Activated naive CD4-positive, alpha-beta T cell treated with anti-CD3 and anti-CD28 coated beads, Interleukin-2, amount 10 ng/mL, durations not matched to agents 7 days and 5 days (primary cell): Measurements from ENCODE around the gene CERS3.

Experiments used
- CTCF ChIA-PET: fragments of 350-600 bp; sonication (Branson Sonifier 250); formaldehyde crosslinking; loops from one replicate; lab custom pipeline; 2021; ENCODE audit warnings: antibody characterized with exemption; lab: Charles Lee
- DNase-seq: peaks from one replicate; pipeline ENCODE4 v3.0.0-alpha.2; 2020
- H3K27ac Mint-ChIP-seq: one replicate; pipeline ENCODE4 v1.8.0; 2021; ENCODE audit warnings: mild to moderate bottlenecking, moderate library complexity, mixed read lengths
- H3K27me3 Mint-ChIP-seq: one replicate; pipeline ENCODE4 v1.8.0; 2021; ENCODE audit warnings: mild to moderate bottlenecking, mixed read lengths
- H3K36me3 Mint-ChIP-seq: one replicate; pipeline ENCODE4 v1.8.0; 2021; ENCODE audit warnings: mixed read lengths
- H3K4me1 Mint-ChIP-seq: one replicate; pipeline ENCODE4 v1.8.0; 2021; ENCODE audit warnings: mixed read lengths
- H3K4me3 Mint-ChIP-seq: one replicate; pipeline ENCODE4 v1.8.0; 2021; ENCODE audit warnings: mild to moderate bottlenecking, moderate library complexity, mixed read lengths
- H3K9me3 Mint-ChIP-seq: one replicate; pipeline ENCODE4 v1.8.0; 2021; ENCODE audit warnings: mixed read lengths

Gene CERS3

DNA sequence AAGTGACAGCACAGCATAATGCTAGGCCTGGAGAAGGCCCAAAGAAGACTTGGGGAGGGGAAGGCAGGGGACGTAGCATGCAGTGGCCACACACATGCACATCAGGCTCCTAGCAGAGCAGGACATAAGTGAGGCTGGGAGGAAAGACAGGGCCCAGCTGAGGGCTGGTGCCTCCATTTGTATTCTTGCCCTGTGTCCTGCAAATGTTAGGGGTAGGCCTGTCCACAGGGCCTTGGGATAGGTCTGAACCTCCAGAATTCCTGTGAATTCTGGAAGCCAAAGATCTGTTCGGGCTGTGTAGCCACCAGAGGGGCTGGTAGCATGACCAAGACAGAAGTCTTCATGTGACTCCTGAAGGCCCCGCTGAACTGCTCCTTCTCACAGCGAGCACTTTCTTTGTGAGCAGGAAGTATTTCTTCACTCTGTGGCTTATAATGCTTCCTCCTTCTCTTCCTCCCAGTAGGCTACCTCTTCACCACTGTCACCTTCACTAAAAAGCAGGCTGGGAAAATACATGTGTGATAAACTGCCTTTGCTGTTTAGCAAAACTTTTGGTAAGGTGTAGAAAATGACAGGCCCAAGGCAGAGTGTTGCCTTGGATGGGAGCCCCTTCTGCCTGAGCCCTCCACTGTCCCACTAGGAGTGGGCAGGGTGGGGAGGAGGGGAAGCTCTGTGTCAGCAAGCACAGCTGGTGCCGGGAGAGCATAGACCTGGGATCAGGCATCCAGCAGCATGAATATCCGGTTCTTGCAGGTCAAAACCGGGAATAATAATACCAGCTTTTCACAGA lies 8.4 kb downstream of the CERS3 start:
- CTCF ChIA-PET: interaction anchor here (1.2 to 1.6 kb wide), 2 partner anchors 52 to 169 kb away, joined by 3 to 5 read pairs; no protein-coding TSS in a partner anchor

GRCh38 chr15:100517846-100518245 lies 10.9 kb downstream of the CERS3 start:
- Mint-ChIP-seq H3K27ac (no peak overlapping the region), H3K9me3 (peaks cover 4% of the 10 kb centered on the region), H3K4me3 (no peak overlapping the region), H3K27me3 (peaks cover 9% of the 10 kb centered on the region), H3K4me1 (peaks cover 25% of the 10 kb centered on the region), H3K36me3 (no peaks in the 10 kb centered on the region)
- no peak for DNase-seq
- CTCF ChIA-PET: no interaction called here

More for the DNA sequence above, 8.4 kb downstream of the CERS3 start:
- H3K27ac Mint-ChIP-seq: peak overlapping the region; percentile 60
- H3K27me3 Mint-ChIP-seq: no peaks in the 10 kb centered on the region
- H3K9me3 Mint-ChIP-seq: peaks cover 8% of the 10 kb centered on the region
- peak; percentile 30 for DNase-seq
- peaks cover 2% of the 10 kb centered on the region for H3K36me3 Mint-ChIP-seq
- H3K4me1 Mint-ChIP-seq: peaks cover 23% of the 10 kb centered on the region
- no peak overlapping the region for H3K4me3 Mint-ChIP-seq

GRCh38 chr15:100516643-100517512 lies 11.9 kb downstream of the CERS3 start:
- Mint-ChIP-seq H3K36me3 (no peaks in the 10 kb centered on the region), H3K4me3 (no peak overlapping the region), H3K27me3 (peaks cover 15% of the 10 kb centered on the region), H3K4me1 (peaks cover 25% of the 10 kb centered on the region), H3K9me3 (no peaks in the 10 kb centered on the region), H3K27ac (no peak overlapping the region)
- CTCF ChIA-PET: no interaction called here
- DNase-seq: no peak

DNA sequence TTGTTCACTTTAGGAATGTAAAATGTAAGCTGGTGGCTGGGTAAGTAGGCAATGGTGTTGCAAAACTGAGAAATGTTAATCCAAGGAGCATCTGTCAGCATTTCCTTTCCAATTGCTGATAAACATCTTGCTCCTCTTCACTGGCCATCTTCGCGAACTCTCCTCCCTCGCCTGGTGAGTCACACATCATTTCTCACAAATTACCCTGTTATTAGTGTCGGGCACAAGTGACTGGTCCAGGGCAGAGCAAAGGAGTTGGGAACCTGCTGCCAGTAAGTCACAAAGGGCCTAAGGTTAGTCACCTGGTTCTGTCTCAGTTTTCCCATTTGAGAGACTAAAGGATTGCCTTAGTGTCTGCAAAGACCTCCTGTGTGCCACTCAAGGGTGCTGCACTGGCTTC lies 13.0 kb downstream of the CERS3 start:
- CTCF ChIA-PET: no interaction called here
- Mint-ChIP-seq H3K36me3 (no peaks in the 10 kb centered on the region), H3K4me3 (no peak overlapping the region), H3K27me3 (peaks cover 18% of the 10 kb centered on the region), H3K9me3 (no peaks in the 10 kb centered on the region), H3K4me1 (peaks cover 18% of the 10 kb centered on the region), H3K27ac (no peak overlapping the region)
- DNase-seq: no peak

DNA sequence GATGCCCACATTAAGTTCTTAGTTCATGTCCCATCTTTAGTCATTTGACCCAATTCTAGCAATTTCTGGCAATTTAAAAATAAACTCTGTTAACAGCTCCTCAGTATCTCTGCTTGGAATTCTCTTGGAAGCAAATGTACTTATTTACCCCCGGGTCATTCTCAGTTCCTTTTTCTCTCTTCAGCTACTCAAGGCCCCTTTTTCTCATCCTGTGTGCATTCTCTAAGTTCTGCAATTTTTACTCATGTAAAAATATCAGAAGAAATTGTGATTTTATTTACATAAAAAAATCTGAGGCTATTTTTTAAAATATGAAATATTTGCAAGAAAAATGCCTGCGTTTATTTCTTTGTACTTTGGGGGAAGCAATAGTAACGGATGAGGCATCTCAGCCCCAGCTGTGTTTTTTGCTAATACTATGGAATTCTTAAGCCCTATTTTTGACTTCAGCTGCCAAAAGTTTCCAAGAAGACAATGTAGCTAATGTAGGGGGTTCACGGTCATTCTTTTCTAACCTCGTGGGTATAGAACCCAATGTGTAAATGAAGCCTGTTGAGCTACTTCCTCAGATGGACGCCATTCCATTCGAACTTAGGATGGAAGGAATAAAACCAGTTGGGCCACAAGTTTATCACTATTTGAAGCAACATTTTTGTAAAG lies 20.0 kb downstream of the CERS3 start:
- Mint-ChIP-seq H3K36me3 (no peaks in the 10 kb centered on the region), H3K27ac (no peak overlapping the region), H3K27me3 (peaks cover 26% of the 10 kb centered on the region), H3K4me1 (peaks cover 1% of the 10 kb centered on the region), H3K9me3 (no peaks in the 10 kb centered on the region), H3K4me3 (no peak overlapping the region)
- no peak for DNase-seq
- CTCF ChIA-PET: no interaction called here

DNA sequence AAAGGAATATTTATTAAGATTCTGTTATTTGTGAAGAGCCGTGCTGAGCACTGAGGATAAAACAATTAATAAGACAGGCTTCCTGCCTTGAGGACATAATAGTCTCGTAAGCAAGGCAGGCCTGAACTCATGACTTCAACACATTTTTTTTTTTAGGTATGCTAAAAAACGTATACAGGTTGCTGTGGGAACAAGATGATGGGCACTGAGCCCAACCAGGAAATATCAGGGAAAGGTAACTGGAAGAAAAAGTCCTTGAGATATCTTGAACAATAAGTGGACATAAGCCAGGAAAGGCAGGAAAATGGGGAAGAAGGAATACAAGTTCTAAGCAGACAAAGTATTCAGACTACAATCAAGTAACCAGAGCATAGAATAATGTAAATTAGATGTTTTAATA lies 26.1 kb downstream of the CERS3 start:
- no peaks in the 10 kb centered on the region for H3K9me3 Mint-ChIP-seq
- CTCF ChIA-PET: no interaction called here
- no peak for DNase-seq
- H3K4me1 Mint-ChIP-seq: no peaks in the 10 kb centered on the region
- H3K4me3 Mint-ChIP-seq: no peak overlapping the region
- H3K27me3 Mint-ChIP-seq: peaks cover 11% of the 10 kb centered on the region
- no peak overlapping the region for H3K27ac Mint-ChIP-seq
- no peaks in the 10 kb centered on the region for H3K36me3 Mint-ChIP-seq

DNA sequence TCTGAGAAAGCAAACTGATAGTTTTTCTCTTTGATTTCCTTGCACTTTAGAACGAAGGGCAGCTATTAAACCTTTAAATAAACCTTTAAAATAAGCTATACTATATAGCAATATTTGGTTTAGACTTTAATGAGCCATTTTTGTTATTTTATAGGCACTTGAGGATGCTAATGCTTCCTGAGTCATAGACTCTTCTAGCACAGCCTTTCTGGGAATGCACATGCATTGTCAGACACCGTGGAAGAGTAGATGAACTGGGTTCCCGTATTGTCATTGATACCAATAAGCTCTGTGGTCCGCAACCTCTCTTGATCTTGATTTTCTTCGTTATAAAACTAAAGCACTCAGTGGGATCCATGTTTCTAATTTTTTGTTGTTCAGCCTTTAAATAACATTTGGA lies 27.6 kb downstream of the CERS3 start:
- CTCF ChIA-PET: interaction anchor here (1.3 kb wide), 1 partner anchor 151 kb away, joined by 3 read pairs; no protein-coding TSS in a partner anchor
- Mint-ChIP-seq H3K9me3 (no peaks in the 10 kb centered on the region), H3K27ac (no peak overlapping the region), H3K4me3 (no peak overlapping the region), H3K36me3 (no peaks in the 10 kb centered on the region), H3K4me1 (no peaks in the 10 kb centered on the region), H3K27me3 (peaks cover 8% of the 10 kb centered on the region)
- DNase-seq: no peak

DNA sequence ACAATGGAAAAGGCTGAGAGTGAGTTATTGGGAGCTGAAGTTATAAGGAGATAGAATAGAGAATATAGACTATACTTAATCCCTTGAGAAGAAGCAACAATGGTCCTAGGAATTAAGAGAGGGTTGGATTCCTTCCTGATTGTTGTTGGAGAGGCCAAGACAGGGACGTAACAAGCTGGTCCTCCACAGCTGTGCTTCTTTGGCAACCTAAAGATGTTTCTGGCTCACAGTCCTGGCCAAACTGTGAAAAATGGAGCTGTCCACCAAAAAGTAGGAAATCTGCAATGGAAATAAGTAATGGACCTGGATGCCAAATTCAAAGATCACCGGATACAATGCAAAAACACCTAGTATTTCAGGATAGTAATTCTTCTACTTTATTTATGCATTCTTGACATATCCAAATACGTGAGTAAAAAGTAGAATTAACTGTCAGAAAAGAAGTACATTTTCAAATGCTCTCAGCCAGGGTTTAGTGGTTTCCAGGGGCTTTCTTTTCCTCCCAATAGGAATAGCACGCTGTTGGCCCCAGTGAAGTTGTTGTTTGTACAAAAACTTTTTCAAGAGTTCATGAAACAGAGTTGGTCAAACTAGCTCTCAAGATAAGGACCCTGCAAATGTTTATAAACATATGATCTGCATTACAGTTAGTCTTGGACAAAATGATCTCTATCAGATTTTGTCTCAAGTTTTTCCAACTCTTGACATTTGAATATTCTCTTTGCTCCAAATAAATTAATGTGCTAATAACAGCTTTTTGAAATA lies 28.3 kb downstream of the CERS3 start:
- Mint-ChIP-seq H3K4me3 (no peak overlapping the region), H3K27me3 (peaks cover 8% of the 10 kb centered on the region), H3K36me3 (no peaks in the 10 kb centered on the region), H3K27ac (no peak overlapping the region), H3K9me3 (no peaks in the 10 kb centered on the region), H3K4me1 (no peaks in the 10 kb centered on the region)
- CTCF ChIA-PET: interaction anchor here (1.3 kb wide), 1 partner anchor 150 kb away, joined by 3 read pairs; no protein-coding TSS in a partner anchor
- no peak for DNase-seq

DNA sequence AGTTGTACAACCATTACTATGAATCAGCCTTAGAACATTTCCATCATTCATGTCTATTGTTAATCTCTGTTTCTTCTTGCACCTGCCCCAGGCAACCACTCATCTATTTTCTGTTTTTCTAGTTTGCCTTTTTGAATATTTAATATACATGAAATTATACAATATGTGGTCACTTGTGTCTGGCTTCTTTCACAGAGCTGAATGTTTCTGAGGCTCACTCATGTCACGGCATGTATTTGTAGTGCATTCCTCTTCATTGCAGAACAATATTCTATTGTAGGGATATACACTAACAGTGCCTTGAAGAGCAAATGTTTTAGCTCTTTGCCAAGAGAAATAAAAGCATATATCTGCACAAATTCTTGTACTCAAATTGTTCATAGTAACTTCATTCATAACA lies 32.9 kb downstream of the CERS3 start:
- Mint-ChIP-seq H3K9me3 (no peaks in the 10 kb centered on the region), H3K36me3 (no peaks in the 10 kb centered on the region), H3K27ac (no peak overlapping the region), H3K27me3 (peaks cover 6% of the 10 kb centered on the region), H3K4me1 (no peaks in the 10 kb centered on the region), H3K4me3 (no peak overlapping the region)
- DNase-seq: no peak
- CTCF ChIA-PET: no interaction called here

GRCh38 chr15:100493213-100493612 lies 35.5 kb downstream of the CERS3 start:
- H3K36me3 Mint-ChIP-seq: no peaks in the 10 kb centered on the region
- DNase-seq: no peak
- CTCF ChIA-PET: no interaction called here

GRCh38 chr15:100484443-100484842 lies 44.3 kb downstream of the CERS3 start:
- no peak overlapping the region for H3K4me3 Mint-ChIP-seq
- H3K27ac Mint-ChIP-seq: no peak overlapping the region
- H3K36me3 Mint-ChIP-seq: no peaks in the 10 kb centered on the region
- no peaks in the 10 kb centered on the region for H3K27me3 Mint-ChIP-seq
- no peaks in the 10 kb centered on the region for H3K4me1 Mint-ChIP-seq
- CTCF ChIA-PET: no interaction called here
- H3K9me3 Mint-ChIP-seq: no peaks in the 10 kb centered on the region
- DNase-seq: no peak

More at GRCh38 chr15:100493213-100493612, 35.5 kb downstream of the CERS3 start:
- H3K4me3 Mint-ChIP-seq: no peak overlapping the region
- H3K27me3 Mint-ChIP-seq: peaks cover 6% of the 10 kb centered on the region
- no peaks in the 10 kb centered on the region for H3K9me3 Mint-ChIP-seq
- no peak overlapping the region for H3K27ac Mint-ChIP-seq
- H3K4me1 Mint-ChIP-seq: no peaks in the 10 kb centered on the region

GRCh38 chr15:100483370-100483769 lies 45.4 kb downstream of the CERS3 start:
- H3K9me3 Mint-ChIP-seq: peaks cover 9% of the 10 kb centered on the region
- no peak overlapping the region for H3K4me3 Mint-ChIP-seq
- no peaks in the 10 kb centered on the region for H3K27me3 Mint-ChIP-seq
- no peaks in the 10 kb centered on the region for H3K4me1 Mint-ChIP-seq
- peaks cover under 1% of the 10 kb centered on the region for H3K36me3 Mint-ChIP-seq
- H3K27ac Mint-ChIP-seq: no peak overlapping the region
- DNase-seq: no peak
- CTCF ChIA-PET: no interaction called here

- Mint-ChIP-seq H3K27ac (no peak overlapping the region), H3K4me3 (no peak overlapping the region), H3K9me3 (peaks cover 32% of the 10 kb centered on the region), H3K27me3 (no peaks in the 10 kb centered on the region), H3K4me1 (no peaks in the 10 kb centered on the region), H3K36me3 (peaks cover 3% of the 10 kb centered on the region)
- no peak for DNase-seq
- CTCF ChIA-PET: no interaction called here
These were observed 51.9 kb downstream of the CERS3 start for GRCh38 chr15:100476805-100477204.
